Measurements from ENCODE around the gene INIP.
A peak's percentile ranks its signal among the peaks of the same experiment; 100 is the strongest.

Gene INIP, protein sequence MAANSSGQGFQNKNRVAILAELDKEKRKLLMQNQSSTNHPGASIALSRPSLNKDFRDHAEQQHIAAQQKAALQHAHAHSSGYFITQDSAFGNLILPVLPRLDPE

DNA sequence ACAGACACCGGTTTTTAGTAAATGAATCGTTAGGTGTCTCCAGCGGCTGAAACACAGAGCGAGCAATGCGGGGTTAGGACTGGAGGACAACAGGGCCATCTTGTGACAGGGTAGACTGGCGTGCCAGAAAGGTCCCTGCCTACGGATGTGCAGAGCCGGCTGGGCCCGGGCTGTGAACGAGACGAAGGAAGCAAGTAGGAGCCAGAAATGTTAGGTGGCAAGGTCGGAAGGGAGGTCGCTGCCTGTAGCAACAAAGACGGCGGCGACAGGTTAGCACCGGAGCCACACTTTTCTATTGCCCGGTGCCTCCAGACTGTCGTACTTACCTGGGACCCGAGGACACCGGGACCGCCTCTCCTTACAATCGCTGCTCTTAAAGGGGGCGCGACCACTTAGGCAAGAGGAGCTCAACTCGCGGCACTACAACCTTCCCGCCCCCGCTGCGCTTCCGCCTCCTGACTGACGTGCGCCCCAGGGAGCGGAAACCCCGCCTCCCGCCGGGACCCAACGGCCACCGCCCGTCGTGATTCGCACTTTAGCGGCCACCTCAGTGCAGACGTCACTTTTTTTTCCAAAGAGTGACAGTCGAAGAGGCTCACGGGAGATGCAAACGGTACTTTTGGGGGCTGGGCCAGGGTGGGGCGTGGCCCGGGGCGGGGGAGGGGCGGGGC lies at the start of gene INIP:
TSS of gene INIP (minus strand) at position 457 of the 671 bp plus-strand sequence. CDS start 1,632 bp downstream, outside the sequence.
- ATAC-seq (ENCODE audit: low read depth) (peak; percentile 92), DNase-seq (ENCODE audit: low spot score) (peak; percentile 95)
- no peaks in the 10 kb centered on the region for H3K27me3 ChIP-seq (ENCODE audit: insufficient read depth, poor library complexity, severe bottlenecking)
- peaks cover 3% of the 10 kb centered on the region for H3K9me3 ChIP-seq (ENCODE audit: severe bottlenecking)
- H3K4me3 ChIP-seq (ENCODE audit: severe bottlenecking): peak within 1 kb of the TSS; percentile 82
- H3K4me1 ChIP-seq (ENCODE audit: insufficient read depth, poor library complexity, severe bottlenecking): no peaks in the 10 kb centered on the region
- peaks cover 18% of the 10 kb centered on the region for H3K36me3 ChIP-seq (ENCODE audit: low read depth)
- peak within 1 kb of the TSS; percentile 60 for H3K27ac ChIP-seq (ENCODE audit: poor library complexity, severe bottlenecking)
- TF ChIP-seq, protein P1, sequence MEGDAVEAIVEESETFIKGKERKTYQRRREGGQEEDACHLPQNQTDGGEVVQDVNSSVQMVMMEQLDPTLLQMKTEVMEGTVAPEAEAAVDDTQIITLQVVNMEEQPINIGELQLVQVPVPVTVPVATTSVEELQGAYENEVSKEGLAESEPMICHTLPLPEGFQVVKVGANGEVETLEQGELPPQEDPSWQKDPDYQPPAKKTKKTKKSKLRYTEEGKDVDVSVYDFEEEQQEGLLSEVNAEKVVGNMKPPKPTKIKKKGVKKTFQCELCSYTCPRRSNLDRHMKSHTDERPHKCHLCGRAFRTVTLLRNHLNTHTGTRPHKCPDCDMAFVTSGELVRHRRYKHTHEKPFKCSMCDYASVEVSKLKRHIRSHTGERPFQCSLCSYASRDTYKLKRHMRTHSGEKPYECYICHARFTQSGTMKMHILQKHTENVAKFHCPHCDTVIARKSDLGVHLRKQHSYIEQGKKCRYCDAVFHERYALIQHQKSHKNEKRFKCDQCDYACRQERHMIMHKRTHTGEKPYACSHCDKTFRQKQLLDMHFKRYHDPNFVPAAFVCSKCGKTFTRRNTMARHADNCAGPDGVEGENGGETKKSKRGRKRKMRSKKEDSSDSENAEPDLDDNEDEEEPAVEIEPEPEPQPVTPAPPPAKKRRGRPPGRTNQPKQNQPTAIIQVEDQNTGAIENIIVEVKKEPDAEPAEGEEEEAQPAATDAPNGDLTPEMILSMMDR (IDR thresholded peaks at IDR 0.05; ENCODE audit: poor library complexity, severe bottlenecking): peak; percentile 34

DNA sequence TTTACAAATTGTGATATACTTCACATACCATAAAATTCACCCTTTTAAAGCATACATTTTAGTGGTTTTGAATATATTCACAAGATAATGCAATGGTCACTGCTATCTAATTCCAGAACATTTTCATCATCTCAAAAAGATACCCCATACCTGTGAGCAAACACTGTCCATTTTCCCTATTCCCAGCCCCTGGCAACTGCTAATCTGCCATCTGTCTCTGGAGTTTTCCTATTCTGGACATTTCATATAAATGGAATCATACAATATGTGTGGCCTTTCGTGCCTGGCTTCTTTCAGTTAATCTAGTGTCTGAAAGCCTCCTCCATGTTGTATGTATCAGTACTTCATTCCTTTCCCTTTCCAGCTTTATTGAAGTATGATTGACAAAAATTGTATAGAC lies 47.4 kb upstream of the INIP start:
- Histone ChIP-seq H3K4me3 (ENCODE audit: severe bottlenecking) (no peak overlapping the region), H3K36me3 (ENCODE audit: low read depth) (no peaks in the 10 kb centered on the region), H3K4me1 (ENCODE audit: insufficient read depth, poor library complexity, severe bottlenecking) (no peaks in the 10 kb centered on the region), H3K27ac (ENCODE audit: poor library complexity, severe bottlenecking) (no peak overlapping the region), H3K9me3 (ENCODE audit: severe bottlenecking) (no peaks in the 10 kb centered on the region), H3K27me3 (ENCODE audit: insufficient read depth, poor library complexity, severe bottlenecking) (no peaks in the 10 kb centered on the region)
- no peak for ATAC-seq (ENCODE audit: low read depth)
- TF ChIP-seq, protein P1 (IDR thresholded peaks at IDR 0.05; ENCODE audit: poor library complexity, severe bottlenecking): no peak
- DNase-seq (ENCODE audit: low spot score): no peak

DNA sequence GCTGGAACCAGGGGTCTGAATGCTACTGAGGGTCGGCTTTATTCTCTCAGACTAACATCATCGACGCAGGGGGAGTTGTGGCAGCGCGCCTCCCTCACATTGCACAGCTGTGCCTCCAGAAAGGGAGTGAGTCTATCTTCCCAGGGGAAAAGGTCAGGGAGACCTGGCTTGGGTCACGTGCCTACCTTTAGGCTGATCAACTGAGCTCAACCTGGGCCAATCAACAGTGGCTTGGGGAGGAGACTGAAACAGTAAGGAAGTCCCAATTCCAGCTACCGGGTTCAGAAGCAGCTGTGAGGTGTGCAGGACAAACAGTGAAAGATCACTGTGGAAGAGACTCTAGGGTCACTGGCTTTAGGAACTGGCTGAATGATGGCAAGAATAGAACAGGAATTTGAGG lies 46.9 kb upstream of the INIP start:
- Histone ChIP-seq H3K27ac (ENCODE audit: poor library complexity, severe bottlenecking) (no peak overlapping the region), H3K4me1 (ENCODE audit: insufficient read depth, poor library complexity, severe bottlenecking) (no peaks in the 10 kb centered on the region), H3K27me3 (ENCODE audit: insufficient read depth, poor library complexity, severe bottlenecking) (no peaks in the 10 kb centered on the region), H3K4me3 (ENCODE audit: severe bottlenecking) (no peak overlapping the region), H3K9me3 (ENCODE audit: severe bottlenecking) (no peaks in the 10 kb centered on the region), H3K36me3 (ENCODE audit: low read depth) (no peaks in the 10 kb centered on the region)
- TF ChIP-seq, protein P1 (IDR thresholded peaks at IDR 0.05; ENCODE audit: poor library complexity, severe bottlenecking): no peak
- ATAC-seq (ENCODE audit: low read depth) (no peak), DNase-seq (ENCODE audit: low spot score) (no peak)

DNA sequence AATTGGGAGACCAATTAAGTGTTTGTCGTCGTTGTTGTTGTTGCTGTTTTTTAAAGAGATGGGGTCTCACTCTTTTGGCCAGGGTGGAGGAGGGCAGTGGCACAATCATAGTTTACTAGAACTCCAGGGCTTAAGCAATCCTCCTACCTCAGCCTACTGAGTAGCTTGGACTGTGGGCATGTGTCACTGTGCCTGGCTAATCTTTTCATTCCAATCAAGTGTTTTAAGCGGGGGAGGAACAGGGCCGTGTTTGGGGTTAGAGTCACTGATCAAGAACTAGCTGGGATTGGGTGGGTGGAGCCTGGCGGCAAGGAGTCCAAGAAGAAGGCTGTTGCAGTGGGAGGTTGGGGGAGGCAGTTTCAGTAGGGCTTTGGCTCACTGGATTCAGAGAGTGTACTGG lies 46.4 kb upstream of the INIP start:
- no peaks in the 10 kb centered on the region for H3K4me1 ChIP-seq (ENCODE audit: insufficient read depth, poor library complexity, severe bottlenecking)
- no peak overlapping the region for H3K27ac ChIP-seq (ENCODE audit: poor library complexity, severe bottlenecking)
- DNase-seq (ENCODE audit: low spot score): no peak
- no peak overlapping the region for H3K4me3 ChIP-seq (ENCODE audit: severe bottlenecking)
- H3K36me3 ChIP-seq (ENCODE audit: low read depth): no peaks in the 10 kb centered on the region
- TF ChIP-seq, protein P1 (IDR thresholded peaks at IDR 0.05; ENCODE audit: poor library complexity, severe bottlenecking): no peak
- no peak for ATAC-seq (ENCODE audit: low read depth)
- H3K27me3 ChIP-seq (ENCODE audit: insufficient read depth, poor library complexity, severe bottlenecking): no peaks in the 10 kb centered on the region
- no peaks in the 10 kb centered on the region for H3K9me3 ChIP-seq (ENCODE audit: severe bottlenecking)

Measured in RWPE2 (cell line).